GM19351 (cell line): Measurements from ENCODE around the gene KIF3B.

Source experiments
- ATAC-seq: cut with Tn5 transposase; IDR thresholded peaks from one replicate; pipeline ENCODE4 v1.9.1; 2021; ENCODE audit warnings: mild to moderate bottlenecking, moderate library complexity; ENCODE audit not compliant: unreplicated experiment

The KIF3B gene

GRCh38 chr20:32277361-32278198 lies at the start of gene KIF3B:
TSS of gene KIF3B (plus strand) at chr20:32277651. CDS start at chr20:32309778, 32,127 bp downstream.
- peak; percentile 78 for ATAC-seq

DNA sequence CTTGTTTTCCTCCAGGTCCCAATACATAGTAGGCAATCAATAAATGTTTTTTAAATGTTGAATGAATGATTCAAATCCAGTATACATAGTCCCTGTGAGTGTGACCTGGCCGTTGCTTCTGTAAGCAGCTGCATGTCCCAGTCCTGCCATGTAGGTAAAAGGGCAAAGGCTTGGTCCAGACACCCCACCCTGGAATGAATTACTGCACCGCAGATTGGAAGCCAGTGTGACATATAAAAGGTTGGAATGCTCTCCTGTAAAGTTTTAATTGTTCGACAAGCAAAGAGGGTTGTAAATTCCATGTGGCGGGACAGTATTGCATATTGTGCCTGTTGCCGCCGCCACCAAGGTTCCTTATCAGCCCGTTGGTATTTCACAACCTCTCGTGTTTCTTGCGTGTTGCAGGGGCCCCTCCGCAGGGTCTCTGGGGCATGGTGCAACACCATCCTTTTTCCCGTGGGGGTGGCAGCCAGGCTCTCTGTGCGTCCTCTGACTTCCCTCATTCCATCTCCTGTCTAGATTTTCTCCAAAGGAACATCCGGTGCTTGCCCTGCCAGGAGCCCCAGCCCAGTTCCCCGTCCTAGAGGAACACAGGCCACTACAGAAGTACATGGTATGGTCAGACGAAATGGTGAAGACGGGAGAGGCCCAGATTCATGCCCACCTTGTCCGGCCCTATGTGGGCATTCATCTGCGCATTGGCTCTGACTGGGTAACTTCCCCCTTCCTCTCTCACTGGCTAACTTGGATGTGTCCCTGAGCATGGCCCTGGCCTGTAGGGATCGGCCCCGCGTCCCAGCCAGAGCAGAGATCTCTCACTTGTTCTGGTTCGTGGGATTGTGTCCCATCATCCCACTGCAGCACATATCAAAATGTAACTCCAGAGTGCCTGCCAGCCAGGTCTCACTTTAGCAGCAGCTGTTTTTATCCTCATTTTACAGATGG lies 49.4 kb upstream of the KIF3B start:
- ATAC-seq, result no peak

- ATAC-seq, result no peak
These were observed 48.2 kb upstream of the KIF3B start for GRCh38 chr20:32229251-32229747.

DNA sequence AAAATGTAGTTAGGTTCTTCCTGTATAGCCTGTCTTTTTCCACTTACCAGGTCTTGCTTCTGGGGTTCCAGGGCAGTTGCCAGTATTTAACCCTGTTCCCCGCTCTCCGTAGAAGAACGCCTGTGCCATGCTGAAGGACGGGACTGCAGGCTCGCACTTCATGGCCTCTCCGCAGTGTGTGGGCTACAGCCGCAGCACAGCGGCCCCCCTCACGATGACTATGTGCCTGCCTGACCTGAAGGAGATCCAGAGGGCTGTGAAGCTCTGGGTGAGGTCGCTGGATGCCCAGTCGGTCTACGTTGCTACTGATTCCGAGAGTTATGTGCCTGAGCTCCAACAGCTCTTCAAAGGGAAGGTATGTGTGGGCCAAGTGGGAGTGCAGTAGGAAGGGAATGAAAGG lies 46.7 kb upstream of the KIF3B start:
- ATAC-seq, result no peak

DNA sequence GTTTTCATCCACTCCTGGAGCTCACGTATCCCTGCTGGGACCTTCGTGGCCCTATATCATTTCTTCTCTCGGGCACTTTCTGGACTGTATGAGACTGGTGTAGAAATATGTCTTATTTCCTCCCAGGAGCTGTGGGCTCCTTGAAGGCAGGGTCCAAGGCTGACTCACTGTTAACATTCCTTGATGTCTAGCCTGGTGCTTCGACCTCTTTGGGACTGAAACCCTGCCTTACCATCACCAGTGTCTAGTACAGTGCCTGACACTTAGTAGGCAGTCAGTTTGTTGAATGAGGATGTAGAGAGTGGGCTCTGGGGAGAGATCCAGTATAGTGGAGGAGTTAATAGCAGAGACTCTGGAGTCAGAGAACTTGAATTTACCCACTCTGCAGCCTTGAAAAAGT lies 46.2 kb upstream of the KIF3B start:
- no peak for ATAC-seq

- ATAC-seq, result no peak
These were observed 45.6 kb upstream of the KIF3B start for GRCh38 chr20:32231847-32232246.

DNA sequence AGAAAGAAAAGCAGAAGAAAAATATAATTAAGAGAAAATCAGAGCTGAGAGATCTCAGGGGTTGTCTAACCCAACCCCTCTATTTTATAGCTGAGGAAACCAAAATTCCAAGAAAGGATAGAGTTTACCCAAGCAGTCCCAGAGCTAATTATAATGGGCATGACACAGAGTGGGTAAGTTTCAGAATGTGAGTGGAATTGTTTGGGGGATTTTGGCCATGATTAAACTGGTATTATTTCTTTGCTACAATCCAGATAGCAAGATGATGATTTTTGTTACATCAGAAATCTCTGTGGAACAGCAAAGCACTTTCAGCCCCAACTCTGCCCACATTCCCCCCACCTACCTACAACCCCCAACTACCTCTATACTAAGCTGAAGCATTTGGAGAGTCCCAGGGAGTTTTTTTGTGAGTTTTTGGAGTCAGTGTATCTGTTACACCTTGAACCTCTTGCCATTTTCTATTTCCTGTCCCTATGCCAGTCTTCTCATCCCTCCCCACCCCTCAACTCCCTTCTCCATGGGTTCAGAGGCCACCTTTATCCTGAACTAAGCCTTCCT lies 45.0 kb upstream of the KIF3B start:
- ATAC-seq, result no peak

DNA sequence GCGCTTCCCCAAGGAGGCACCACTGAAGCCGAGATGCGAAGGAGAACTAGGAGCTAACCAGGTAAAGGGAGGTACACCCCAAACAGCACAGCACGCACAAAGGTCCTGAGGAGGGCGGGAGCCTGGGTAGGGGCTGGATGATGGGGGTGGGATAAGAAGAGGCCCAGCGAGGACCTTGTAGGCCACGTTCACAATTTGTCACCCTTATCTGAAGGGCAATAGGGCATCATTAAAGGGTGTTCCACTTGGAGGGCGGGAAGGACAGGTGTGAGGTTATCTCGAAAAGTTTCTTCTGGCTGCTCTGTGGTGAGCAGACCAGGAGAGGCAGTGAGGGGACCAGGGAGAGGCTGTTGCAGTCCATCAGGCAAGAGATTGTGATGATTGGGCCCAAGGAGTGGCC lies 44.2 kb upstream of the KIF3B start:
- no peak for ATAC-seq

DNA sequence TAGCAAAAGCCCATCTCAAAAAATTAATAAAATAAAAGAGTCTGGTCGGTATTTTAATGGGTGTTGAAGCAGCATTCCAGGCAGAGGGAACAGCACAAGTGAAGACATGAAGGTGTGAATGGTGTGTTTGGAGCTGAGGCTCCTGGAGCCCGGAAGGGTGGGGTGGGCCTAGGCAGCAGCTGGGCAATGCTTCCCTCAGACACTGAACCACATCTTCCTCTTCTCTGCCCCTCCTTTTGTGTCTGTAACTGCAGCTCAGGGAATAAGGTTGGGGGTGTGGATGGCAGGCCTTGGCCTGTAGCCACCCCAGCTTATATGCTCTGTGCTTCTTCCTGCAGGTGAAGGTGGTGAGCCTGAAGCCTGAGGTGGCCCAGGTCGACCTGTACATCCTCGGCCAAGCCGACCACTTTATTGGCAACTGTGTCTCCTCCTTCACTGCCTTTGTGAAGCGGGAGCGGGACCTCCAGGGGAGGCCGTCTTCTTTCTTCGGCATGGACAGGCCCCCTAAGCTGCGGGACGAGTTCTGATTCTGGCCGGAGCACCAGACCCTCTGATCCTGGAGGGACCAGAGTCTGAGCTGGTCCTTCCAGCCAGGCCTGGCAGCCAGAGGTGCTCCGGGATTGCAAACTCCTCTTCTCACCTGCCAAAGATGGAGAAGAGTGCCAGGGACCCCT lies 43.2 kb upstream of the KIF3B start:
- no peak for ATAC-seq

GRCh38 chr20:32235331-32236047 lies 42.0 kb upstream of the KIF3B start:
- no peak for ATAC-seq

DNA sequence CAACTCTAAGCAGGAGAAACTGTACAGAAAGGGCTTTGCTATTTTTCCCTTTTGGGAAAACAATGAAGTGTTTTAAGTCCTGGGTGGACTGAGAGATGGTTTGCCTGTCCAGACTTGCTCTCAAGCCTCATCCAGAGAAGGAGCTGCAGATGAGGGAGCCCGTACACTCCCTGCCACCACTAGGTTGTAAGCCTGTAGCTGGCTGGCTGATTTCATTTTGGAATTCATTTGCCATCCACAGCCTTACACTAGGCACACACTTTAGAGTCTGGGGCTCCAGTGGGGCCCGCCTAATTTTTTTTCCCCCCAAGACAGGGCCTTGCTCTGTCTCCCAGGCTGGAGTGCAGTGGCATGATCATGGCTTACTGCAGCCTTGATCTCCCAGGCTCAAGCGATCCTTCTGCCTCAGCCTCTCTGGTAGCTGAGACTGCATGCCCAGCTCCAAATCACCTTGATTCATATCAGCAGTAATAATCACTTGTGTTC lies 41.4 kb upstream of the KIF3B start:
- ATAC-seq, result no peak

DNA sequence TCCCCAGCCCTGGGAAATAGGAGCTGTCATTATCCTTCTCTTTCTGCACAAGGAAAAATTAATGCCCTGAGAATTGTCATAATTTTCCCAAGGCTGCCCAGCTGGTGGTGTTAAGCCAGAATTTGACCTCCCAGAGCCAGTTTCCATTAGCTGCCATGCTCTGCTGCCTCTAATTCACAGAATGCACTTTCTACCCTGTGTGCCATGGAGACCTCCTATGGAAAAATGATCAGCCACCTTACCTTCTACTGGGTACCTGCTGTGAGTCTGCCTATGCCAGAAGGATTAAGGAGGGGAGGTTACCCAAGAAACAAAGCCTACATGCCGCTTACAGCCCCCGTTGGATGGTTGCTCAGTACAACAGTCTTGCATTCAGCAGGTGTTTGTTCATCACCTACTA lies 40.6 kb upstream of the KIF3B start:
- ATAC-seq, result no peak

- no peak for ATAC-seq
These were observed 40.0 kb upstream of the KIF3B start for GRCh38 chr20:32237419-32237818.

DNA sequence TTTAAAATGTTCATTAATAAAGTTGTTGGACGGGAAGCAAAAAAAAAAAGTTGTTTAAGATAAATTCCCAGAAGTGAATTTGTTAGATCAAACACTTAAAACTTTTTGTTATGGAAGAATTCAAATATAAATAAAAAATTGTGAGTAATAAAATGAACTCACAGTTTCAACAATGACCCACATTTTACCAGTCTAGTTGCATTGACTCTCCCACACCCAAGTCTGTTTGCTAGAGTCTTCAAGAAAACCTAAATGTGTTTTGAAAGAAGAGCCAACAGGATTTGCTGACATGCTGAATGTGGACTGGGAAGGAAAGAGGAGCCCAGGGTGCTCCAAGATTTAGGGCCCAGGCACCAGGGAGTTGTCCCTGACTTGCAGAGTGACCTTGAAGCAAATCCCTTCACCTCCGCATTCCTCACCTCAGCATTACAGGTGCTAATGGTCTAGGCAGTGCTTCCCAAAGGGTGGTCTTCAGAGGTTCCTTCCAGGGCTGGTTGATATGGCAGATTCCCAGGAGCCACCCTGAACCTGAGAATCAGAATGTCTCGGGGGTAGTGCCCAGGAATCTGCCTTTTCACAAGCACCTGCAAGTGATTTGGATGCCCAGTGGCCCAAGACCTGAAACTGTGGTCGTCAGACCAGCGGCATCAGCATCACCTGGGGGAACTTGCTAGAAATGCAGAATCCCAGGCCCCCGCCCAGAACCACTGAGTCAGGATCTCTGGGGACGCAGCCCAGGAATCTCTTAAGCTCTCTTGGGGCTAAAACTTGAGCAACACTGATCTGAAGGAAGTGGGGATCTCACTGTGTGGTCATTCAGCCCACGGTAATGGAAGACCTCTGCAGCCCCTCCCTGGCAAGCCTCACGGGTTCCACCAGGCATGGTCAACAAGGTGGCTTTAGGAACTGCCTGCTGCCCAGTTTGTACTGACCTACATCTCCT lies 38.7 kb upstream of the KIF3B start:
- ATAC-seq, result no peak

- ATAC-seq, result no peak
These were observed 37.2 kb upstream of the KIF3B start for GRCh38 chr20:32240205-32240604.

- ATAC-seq, result no peak
These were observed 35.6 kb upstream of the KIF3B start for GRCh38 chr20:32241807-32242206.

DNA sequence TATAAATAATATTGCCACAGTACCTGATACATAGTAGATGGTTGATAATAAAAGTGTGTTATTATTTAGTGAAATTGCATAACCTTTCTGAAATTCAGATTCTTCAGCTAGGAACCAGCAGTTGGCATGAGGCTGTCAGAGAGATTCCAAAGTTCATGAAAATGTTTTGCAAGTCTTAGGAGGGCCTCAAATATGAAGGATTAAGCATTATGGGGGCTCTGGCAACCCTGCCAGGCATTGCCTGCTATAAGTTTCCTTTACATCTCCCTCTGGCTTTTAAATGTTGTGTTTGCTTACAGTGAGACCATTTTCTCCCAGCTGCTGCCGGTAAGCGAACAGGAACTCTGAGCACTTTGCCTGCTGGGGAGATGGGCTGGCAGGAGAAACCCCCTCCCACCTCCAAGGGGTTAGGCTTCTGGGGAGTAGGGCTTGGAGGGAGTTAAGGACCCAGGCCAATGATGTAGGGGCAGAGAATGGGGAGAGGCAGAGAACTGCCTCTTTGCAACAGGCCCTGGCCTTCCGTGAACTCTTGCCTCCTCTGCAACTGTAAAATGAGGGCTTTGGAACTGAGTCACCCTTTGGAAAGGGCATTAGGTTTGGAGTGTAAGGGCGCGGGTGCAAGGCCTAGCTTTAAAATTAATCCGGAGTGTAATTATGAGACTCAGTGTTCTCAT lies 33.2 kb upstream of the KIF3B start:
- no peak for ATAC-seq

DNA sequence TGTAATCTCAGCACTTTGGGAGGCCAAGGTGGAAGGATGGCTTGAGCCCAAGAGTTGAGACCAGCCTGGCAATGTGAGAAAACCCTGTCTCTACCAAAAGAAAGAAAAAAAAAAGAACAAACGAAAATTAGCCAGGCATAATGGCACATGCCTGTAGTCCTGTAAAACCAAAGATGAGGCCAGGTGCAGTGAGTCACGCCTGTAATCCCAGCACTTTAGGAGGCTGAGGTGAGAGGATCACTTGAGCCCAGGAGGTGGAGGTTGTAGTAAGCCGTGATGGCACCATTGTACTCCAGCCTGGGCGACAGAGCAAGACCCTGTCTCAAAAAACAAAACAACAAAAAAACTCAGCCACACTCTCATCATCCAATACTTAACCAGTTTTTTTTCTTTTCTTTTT lies 32.5 kb upstream of the KIF3B start:
- no peak for ATAC-seq
